NCI-H69 (cell line): ENCODE results near the gene OSM.
"Not testable (repeated sequence)": the region's sequence is repeated elsewhere in the genome, so short reads cannot be mapped to it uniquely, and the experiment has no call there.

ENCODE experiments used
- DNase-seq: peaks from one replicate; lab custom pipeline; 2025; lab: John Stamatoyannopoulos, UW

Gene OSM

DNA sequence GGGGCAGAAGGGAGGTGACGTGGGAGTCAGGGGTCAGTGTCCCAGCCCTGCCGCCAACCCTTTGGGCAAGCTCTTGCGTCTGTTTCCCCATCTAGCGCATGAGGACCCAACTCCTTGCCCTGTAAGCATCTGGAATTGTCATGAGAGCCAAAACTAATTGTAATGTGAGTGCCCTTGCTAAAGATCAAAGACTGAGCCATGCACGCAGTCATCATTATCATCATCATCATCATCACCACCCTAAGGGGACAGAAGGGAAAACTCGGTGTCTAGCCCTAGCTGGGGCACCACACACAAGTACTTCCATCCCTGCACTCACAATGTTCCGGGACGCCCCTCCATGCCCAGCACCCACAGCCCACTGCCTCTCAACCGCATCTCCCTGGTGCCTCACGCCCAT is 22.6 kb downstream of the OSM start:
- DNase-seq = no peak

DNA sequence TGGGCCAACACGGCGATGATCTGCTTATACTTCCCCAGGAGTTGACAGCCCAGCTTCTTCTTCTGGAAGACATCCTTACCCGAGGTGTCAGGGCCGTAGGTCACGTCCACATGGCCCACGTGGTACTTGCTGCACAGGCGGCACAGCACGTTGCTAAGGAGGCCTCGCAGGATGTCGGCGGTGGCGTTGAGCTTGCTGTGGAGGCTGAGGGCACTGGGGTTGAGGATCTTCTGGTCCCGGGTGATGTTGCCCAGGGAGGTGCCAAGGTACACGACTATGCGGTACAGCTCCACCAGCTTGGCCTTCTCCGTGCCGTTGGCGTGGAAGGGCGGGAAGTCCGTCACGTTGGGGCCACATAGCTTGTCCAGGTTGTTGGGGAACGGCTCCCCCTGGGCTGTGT is 23.0 kb downstream of the OSM start:
- no peak for DNase-seq

DNA sequence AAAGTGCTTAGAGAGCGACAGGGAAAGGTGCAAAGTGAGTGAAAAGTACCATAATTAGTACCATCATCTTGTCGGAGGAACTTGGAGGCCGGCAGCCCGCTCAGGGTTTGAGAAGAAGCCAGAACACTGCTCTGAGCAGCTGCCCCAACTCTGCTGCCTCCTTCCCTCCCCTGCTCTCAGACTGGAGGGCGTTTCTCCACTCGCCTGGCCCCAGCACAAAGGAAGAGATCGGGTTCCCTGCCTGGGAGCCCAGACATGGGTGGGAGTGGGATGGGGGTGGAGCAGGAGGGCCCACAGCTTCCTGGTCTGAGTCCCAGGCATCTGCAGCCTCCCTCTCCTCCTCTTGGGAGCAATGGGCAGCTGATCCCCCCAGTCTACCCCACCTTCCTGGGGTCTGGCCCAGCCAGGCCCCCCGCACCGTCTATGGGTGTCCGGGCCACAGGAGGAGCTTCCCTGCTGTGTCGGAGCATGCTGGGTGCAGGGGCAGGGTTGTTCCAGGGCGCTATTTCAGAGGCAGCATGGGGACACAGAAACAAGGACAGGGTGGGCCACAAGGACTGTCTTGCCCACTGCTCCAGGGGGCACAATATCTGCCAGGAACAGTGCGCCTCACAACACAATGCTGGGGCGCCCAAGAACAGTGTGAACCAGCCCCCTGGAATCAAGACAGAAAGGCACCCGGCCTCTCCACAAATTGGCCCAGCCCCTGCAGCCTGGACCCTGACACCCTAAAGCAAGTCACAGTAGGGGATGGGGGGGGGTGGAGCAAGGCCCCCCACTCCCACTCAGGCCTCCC is 24.9 kb downstream of the OSM start:
- no peak for DNase-seq

DNA sequence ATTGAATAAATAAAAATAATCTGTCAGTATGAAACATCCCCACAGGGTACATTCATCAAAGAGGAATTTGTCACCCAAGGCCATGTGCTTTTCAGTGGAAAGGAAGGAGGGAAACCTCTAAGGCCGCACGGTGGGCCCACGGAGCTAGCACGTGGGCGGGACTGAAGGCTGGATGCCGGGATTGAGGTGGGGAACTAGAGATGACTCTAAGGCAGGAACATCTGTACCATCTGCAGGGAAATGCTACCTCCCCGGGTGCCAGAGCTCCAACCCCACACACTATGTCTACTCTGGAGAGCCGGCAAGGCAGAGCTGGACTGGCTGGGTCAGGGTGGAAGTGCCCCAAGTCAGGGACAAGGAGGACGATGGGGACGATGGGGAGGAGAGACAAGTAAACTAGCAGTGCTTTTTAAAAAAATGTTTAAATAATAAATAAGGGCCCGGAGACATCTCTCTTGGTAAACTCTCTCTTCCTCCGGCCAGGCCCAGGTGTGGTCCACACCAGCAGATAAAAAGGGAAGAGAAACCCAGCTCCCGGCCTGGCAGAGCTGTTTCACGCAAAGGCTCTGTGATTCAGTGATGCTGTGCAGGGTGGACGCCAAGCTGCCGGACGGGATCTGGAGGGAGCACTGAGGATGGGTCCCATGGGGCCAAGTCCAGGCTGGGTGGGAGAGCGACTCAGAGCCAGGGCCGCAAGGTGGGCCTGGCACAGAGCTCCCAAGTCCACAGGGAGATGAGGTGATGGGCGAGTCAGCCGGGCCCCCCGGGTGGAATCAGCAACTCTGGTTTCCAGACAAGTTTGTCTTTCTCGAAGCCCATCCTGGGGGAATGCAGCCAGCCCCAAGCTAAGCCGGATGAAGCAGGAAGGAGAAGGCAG is 25.9 kb downstream of the OSM start:
- DNase-seq = no peak

DNA sequence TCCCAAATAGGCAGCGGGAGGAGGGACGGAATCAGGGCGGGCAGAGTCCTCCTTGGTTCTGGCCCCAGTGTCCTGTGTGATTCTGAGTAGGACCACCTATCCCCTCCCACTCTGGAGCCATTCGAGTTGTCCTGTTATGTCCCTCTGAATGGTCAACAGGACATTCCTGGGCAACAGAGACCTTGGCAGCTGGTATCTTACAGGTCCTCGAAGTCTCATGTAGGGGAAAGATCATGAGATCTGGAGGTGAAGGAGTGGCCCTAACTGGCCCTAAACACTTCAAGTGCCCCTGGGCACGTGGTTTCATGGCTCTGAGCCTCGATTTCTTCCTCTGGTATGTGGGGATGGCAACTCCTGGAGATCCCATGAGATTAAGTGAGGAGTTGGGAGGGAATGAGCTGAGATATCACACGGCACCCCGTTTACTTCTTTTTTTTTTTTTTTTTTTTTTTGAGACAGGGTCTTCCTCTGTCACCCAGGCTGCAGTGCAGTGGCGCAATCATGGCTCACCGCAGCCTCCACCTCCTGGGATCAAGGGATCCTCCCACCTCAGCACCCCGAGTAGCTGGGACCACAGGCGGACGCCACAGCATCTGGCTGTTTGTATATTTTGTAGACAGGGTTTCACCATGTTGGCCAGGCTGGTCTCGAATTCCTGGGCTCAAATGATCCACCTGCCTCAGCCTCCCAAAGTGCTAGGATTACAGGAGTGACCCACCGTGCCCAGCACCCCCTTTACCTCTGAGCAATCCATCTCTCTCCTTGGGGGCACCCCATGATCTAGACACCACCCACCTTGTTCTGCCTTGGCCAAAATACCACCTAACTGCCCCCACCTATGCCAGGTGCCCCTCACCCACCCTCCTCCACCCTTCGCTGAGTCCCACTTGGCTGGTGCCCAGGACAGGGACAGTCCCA is 26.9 kb downstream of the OSM start:
- DNase-seq = no peak

DNA sequence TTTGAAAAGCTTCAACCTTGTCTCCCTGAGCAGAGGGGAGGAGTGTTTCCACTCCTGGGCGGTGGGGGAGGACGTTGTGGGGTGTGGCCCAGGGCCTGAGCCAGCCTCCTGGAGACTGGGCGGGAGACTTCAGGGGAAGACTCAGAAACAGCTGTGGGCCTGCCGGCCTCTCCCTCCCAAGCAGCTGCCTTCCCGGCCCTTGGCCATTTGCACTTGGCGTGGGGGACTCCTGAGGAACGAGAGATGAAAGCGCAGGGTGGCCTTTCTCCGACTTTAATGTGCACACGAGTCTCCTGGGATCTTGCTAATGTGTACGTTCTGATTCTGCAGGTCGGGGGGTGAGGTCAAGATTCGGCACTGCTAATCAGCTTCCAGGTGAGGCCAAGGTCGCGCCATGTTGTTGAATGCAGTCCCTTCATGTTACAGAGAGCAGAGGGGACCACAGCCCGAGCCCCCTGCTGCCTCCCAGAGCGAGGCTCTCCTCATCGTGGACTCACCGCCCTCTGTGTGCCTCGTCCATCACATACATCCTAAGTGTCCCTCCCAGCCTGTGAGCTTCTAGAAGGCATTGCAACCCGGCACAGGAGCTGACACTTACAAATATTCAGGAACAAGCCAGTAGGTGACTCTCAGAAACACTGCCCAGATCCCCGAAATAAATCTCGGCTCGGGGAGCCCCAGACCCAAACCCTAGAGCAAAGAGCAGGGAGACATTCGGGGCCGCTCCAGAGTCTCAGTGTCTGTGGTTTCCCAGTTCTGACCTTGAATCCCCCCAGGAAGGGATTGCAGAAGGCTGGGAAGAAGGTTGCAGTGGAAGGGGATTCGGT is 27.8 kb downstream of the OSM start:
- DNase-seq = peak; percentile 19

DNA sequence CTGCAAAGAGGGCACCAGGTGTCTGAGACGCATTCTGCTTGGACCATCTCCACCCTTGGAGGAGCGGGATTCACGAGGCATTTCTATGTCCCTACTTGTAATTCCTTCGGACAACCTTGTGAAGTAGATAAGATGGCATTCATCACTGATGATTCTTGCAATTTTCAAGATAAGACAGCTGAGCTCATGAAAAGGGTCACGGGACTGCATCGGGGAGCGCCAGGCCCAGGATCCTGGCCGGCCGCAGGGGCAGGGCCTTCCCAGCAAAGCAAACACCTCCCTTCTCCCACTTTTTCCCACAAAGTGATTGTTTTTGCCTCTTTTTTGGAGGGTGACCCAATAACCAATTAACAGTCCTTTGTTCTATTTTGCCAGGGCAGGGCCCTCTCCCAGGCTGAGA is 28.5 kb downstream of the OSM start:
- DNase-seq = no peak

DNA sequence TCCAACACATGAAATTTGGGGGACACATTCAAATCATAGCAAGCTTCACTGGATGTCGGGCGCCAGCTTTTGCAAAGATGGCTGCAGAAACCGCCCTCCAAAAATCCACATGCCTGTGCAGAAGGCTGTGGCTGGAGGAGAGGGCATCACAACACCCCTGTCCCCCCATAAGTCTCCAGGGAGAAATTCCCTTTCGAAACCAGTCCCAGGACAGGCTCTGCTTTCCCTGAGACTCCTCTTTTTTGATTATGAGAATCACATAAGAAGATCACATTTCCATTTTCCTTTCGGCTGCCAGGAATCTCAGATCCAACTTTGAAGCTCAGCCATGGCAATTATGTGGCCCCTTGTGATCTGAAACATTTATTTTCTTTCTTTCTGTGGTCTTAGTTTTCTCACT is 29.8 kb downstream of the OSM start:
- DNase-seq = no peak

DNA sequence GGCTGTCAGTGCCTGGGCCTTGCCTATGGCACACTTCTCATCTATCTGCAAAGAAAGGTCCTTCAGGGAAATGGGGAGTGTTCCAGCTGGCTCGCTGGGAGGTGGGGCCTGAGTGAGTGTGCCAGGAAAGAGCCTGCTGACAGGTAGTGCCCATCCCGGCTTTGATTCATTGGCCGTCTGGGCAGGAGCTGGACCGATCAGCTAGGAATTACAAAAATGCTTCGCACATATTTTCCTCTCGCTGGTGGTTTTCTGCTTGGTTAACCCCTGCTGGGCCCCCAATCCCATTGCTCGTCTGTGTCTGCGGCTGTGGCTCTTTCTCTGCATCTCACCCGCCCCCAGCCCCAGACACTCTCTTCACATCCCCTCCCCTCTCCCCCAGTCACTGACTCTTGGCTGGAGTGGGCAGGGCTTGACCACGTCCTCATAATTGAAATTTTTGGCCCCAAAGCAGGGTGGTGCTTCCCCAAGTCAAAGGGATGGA is 30.9 kb downstream of the OSM start:
- no peak for DNase-seq

DNA sequence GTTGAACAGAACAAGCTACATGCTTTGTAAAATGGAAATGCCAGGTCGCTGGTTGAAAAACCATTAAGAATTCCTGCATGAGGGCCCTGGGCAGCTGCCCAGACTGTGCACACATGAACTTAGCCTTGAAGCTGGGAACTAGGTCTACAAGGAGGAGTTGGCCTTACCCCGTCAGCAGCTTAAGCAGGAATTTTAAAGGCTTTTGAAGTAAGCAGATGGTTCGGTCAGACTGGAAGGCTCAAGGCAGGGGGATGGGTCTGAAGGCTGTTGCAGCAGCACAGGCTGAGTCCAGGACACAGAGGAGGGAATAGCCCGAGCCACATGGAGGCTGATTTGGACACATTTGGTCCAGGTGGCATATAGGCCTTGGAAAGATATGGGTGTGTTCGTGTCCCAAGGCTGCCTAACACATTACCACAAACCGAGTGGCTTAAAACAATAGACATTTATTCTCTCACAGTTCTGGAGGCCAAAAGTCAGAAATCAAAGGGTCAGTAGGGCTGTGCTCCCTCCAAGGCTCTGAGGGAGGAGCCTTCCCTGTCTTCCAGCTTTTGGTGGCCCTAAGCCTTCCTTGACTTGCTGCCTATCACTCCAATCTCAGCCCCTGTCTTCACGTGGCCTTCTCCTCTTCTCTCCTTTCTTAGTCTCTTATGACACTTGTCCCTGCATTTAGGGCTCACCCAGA is 31.7 kb downstream of the OSM start:
- no peak for DNase-seq

DNA sequence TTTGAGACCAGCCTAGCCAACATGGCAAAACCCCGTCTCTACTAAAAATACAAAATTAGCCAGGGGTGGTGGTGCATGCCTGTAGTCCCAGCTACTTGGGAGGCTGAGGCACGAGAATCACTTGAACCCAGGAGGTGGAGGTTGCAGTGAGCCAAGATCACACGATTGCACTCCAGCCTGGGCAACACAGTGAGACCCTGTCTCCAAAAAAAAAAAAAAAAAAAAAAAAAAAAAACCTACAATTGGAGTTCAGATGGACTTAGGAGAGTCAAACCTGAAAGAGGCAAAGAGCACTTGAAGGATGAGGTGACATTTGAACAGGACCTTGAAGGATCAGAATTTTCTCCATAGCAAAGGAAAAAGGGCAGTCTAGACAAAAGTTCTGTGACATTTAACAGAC is 32.3 kb downstream of the OSM start:
- not testable (repeated sequence) for DNase-seq

DNA sequence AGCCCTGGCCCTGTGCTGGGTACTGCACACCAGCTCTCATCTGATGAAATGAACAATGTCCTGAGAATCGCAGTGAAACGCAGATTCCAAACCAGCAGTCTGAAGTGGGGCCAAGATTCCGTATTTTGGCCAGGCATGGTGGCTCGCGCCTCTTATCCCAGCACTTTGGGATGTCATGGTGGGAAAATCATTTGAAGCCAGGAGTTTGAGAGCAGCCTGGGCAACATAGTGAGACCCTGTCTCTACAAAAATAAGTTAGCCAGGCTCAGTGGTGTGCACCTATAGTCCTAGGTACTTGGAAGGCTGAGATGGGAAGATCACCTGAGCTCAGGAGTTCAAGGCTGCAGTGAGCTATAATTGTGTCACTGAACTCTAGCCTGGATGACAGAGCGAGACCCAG is 33.1 kb downstream of the OSM start:
- no peak for DNase-seq

DNA sequence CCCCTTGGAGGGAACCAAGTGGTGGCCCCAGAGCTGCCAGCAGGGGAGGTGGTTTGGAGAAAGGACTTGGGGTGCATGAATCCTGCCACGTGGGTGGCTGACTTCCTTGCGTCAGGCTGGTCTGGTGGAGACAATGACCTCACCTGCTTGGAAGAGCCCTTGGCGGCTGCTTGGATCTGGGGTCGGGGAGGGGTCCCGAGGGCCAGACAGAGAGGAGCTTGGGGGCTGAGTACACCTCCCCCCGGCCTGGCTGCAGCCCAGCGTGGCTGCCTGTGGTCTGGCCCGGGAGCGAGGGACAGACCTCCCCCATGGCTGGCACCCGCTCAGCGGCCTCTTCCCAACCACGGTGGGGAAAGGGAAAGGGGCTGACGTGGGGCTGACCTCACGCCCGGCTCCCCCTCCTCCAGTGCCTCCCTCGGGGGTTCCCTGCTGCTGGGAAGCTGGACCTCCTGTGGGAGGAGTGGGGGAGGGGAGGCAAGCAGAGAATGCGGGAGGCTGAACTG is 33.9 kb downstream of the OSM start:
- no peak for DNase-seq

DNA sequence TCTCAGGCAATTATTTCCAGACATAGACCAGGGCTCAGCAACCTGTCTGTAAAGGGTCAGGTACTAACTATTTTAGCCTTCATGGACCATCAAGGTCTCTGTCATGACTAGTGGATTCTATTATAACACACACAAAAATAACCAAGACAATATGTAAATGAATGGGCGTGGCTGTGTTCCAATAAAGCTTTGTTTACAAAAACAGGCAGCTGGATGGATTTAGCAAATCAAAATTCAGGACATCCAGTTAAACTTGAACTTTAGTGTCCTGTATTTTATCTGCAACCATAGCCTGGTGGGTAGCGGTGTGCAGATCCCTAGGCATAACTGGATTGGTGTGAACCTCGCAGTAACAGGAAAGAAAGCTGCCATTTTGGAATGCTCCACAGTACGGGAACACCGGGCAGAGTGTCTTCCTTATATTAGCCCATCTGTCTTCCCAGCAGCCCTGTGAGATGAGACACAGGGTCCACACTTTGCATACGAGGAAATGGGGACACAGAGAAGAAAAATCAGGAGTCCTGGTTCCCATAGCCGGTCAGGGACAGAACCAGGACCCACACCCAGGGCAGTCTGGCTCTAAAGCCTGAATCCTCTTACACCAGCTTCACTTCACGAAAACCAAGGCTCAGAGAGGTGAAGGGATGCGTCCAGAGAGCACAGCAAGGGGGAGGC is 35.7 kb downstream of the OSM start:
- no peak for DNase-seq

DNA sequence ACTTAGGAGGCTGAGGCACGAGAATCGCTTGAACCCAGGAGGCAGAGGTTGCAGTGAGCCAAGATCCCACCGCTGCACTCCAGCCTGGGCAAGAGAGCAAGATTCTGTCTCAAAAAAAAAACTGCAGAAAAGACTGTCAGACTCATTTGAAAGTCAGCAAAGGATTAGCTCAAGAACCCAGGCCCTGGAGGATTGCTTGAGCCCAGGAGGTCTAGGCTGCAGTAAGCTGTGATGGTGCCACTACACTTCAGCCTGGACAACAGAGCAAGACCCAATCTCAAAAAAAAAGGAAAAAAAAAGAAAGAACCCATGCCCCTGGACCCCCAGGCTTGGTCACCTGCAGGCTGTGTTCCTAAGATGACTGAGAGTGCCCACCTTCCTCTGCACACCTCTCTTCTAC is 36.3 kb downstream of the OSM start:
- no peak for DNase-seq

DNA sequence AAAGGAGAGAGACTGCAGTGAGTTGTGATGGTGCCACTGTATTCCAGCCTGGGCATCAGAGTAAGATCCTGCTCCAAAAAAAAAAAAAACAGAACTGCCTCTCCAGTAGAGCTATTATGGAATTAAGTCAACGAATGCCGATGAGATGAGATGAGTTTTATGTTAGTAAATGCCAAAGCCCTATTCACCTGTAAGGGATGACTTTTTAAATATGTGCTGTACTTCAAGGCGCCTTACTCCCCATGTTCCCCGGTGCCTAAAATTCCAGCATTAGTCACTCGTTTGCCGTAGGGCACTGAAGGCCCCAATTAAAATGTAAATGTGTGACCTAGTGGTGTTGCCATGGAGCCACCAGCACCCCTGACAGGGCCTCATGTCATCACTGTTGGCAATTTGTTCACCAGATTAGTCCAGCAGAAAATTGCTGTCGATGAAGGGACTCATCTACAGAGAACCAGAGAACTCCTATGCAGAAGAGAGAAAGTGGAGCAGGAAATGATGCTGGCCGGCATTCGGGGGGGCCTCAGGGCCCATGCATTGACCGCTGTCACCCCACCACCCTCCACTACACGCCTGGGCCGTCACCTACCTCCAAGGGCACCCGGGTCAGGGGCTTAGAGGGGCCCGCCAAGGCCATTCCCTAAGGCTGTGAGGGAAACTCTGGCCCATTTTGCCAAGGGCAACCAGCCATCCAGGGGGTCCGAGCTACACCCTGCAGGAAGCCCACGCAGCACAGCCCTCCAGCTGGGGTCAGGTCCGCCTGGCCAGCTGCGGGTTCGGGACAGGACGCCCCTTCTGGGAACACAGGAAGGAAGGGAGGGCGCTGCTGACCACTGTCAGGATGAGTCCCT is 37.9 kb downstream of the OSM start:
- DNase-seq = peak; percentile 54

DNA sequence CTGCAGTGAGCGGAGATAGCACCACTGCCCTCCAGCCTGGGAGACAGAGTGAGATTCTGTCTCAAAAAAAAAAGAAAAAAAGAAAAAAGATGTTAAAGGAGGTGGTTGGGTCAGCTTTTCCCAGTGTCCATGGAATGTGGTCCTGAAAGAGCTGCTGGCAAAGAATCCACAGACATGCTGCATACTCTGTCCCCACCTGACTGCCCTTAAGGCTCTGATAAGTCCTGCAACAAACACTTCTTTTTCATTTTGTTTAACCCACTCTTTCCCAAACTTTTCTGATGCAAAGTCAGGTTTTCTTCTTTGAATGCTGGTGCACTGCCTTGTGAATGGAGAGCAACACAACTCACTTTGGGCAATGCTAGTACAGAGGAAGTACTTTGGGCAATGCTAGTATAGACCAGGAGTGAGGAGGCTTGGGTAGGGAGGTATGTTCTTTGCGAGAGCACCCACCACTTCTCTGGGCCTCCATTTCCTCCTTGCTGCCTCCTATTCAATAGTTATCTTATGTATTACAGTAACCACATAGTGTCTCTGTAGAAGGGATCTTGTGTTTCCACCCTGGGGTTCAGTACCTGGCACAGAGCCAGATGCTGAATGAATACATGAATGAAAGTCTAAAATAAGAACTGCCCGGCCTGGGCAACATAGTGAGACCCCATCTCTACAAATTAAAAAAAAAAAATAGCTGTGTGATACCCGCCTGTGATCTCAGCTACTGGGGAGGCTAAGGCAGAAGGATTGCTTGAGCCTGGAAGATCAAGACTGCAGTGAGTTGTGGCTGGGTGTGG is 39.0 kb downstream of the OSM start:
- DNase-seq = no peak

DNA sequence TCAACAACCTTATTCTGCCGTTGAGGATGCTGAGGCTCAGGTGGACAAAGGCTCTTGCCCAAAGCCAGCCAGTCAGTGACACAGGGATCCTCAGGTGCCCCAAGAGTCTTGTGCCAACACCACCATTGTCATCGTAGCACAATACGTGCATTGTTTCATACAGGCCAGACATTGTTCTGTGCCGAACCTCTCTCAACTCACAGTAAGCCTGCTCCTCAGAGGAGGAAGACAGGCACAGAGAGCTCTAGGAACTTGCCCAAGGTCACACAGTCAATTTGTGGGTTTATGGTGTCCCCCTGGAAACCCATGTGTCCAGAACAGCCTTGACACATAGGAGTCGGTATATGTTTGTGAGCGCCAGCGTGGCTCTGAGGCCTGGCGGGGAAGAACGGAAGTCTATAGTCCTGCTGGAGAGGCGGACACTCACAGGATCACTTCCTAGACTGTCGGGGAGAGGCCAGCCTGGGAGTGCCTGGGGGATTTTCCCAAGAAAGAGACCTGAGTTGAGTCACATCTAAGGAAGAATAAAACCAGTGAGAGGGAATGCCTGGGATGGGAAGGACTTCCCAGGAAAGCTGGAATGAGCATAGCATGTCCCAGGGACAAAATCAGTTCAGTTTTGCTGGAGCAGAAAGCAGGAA is 40.3 kb downstream of the OSM start:
- no peak for DNase-seq
